Right atrium auricular region (tissue), 2 donors: ENCODE results near the gene SPDYC. TPM values are rescaled to one million over a fixed set of nuclear protein-coding genes. Genes with fewer than 3 reads are reported as not detected.

Experiments
- DNase-seq: peaks from one replicate; pipeline ENCODE4 v3.0.0-alpha.2; 2019; ENCODE audit warnings: low spot score
- H3K27ac ChIP-seq, 2 donors: fragments of 200-600 bp; sonication (generic); 1 replicate in 1 of 2; 2 replicates in 1 of 2; pipeline ENCODE4 v1.5.1; 2016 to 2019
- H3K27me3 ChIP-seq, 2 donors: fragments of 200-600 bp; sonication (generic); one replicate each; pipeline versions ENCODE4 v1.5.1 to v1.6.0; 2017 to 2019
- H3K36me3 ChIP-seq: fragments of 200-600 bp; sonication (generic); one replicate; pipeline ENCODE4 v1.5.1; 2016
- H3K4me1 ChIP-seq, 2 donors: fragments of 200-600 bp; sonication (generic); one replicate each; pipeline versions ENCODE4 v1.5.1 to v1.6.0; 2017 to 2019
- H3K4me3 ChIP-seq, 2 donors: fragments of 200-600 bp; sonication (generic); 1 replicate in 1 of 2; 2 replicates in 1 of 2; pipeline ENCODE4 v1.5.1; 2017 to 2019; ENCODE audit warnings: mild to moderate bottlenecking in 1 of 2, moderate library complexity in 1 of 2
- H3K9me3 ChIP-seq, 2 donors: fragments of 200-600 bp; sonication (generic); one replicate each; pipeline ENCODE4 v1.5.1; 2019
- CTCF ChIP-seq, 2 donors: fragments of 200-600 bp; sonication (generic); IDR thresholded peaks; one replicate each; pipeline ENCODE4 v1.5.1; 2019; ENCODE audit warnings: antibody characterized with exemption in 2 of 2
- total RNA-seq, 2 donors: library from RNA; depleted of rRNA; stranded (reverse); fragments of >200 nt; gene quantifications; one replicate each; pipeline ENCODE4 v1.1.0, GENCODE V29; 2016

The SPDYC gene
- total RNA-seq, 2 donors from 2014 or later: not detected

- no peak overlapping the region for H3K27ac ChIP-seq
- H3K4me3 ChIP-seq: no peak overlapping the region
- no peak for DNase-seq
- H3K36me3 ChIP-seq: peaks cover 58% of the 10 kb centered on the region
- H3K9me3 ChIP-seq: no peaks in the 10 kb centered on the region
- H3K4me1 ChIP-seq: peaks cover 0 to 17% of the 10 kb centered on the region in 2 donors
- no peak for TF ChIP-seq CTCF (IDR thresholded peaks at IDR 0.05)
- no peaks in the 10 kb centered on the region for H3K27me3 ChIP-seq
Measured at GRCh38 chr11:65186701-65187100, 16.7 kb downstream of the SPDYC start.

- no peaks in the 10 kb centered on the region for H3K27me3 ChIP-seq
Measured at GRCh38 chr11:65187146-65187675, 17.2 kb downstream of the SPDYC start.

GRCh38 chr11:65187971-65188461 lies 18.0 kb downstream of the SPDYC start:
- no peak for TF ChIP-seq CTCF (IDR thresholded peaks at IDR 0.05)
- DNase-seq: no peak
- Histone ChIP-seq H3K27me3 (no peaks in the 10 kb centered on the region), H3K27ac (no peak overlapping the region), H3K9me3 (no peaks in the 10 kb centered on the region), H3K4me3 (no peak overlapping the region), H3K36me3 (peaks cover 68% of the 10 kb centered on the region), H3K4me1 (peaks cover 0 to 6% of the 10 kb centered on the region in 2 donors)

More at GRCh38 chr11:65187146-65187675, 17.2 kb downstream of the SPDYC start:
- DNase-seq: no peak
- Histone ChIP-seq H3K36me3 (peaks cover 63% of the 10 kb centered on the region), H3K27ac (no peak overlapping the region), H3K4me1 (peaks cover 0 to 14% of the 10 kb centered on the region in 2 donors), H3K4me3 (no peak overlapping the region), H3K9me3 (no peaks in the 10 kb centered on the region)
- no peak for TF ChIP-seq CTCF (IDR thresholded peaks at IDR 0.05)

DNA sequence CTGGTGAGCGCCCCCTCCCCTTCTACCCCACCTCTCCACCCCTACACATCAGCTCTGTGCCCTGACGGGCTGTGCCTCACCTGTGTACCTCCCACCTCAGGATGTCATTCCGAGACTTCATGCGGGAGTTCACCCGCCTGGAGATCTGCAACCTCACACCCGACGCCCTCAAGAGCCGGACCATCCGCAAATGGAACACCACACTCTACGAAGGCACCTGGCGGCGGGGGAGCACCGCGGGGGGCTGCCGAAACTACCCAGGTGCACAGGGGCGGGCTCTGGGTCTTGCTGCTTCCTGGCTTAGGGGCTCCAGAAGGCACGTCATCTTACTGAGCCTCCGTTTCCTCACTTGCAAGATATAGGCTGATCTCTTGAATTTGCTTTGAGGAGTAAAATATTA lies 18.5 kb downstream of the SPDYC start:
- no peak for TF ChIP-seq CTCF (IDR thresholded peaks at IDR 0.05)
- H3K4me3 ChIP-seq: no peak overlapping the region
- peaks cover 0 to 1% of the 10 kb centered on the region in 2 donors for H3K4me1 ChIP-seq
- no peak for DNase-seq
- H3K36me3 ChIP-seq: peaks cover 68% of the 10 kb centered on the region
- no peaks in the 10 kb centered on the region for H3K9me3 ChIP-seq
- H3K27me3 ChIP-seq: no peaks in the 10 kb centered on the region
- H3K27ac ChIP-seq: no peak overlapping the region

GRCh38 chr11:65189191-65189590 lies 19.2 kb downstream of the SPDYC start:
- Histone ChIP-seq H3K4me3 (no peak overlapping the region), H3K4me1 (no peaks in the 10 kb centered on the region), H3K27me3 (no peaks in the 10 kb centered on the region), H3K36me3 (peaks cover 71% of the 10 kb centered on the region), H3K27ac (no peak overlapping the region), H3K9me3 (no peaks in the 10 kb centered on the region)
- no peak for DNase-seq
- no peak for TF ChIP-seq CTCF (IDR thresholded peaks at IDR 0.05)

- Histone ChIP-seq H3K4me3 (no peak overlapping the region), H3K4me1 (no peaks in the 10 kb centered on the region), H3K27ac (no peak overlapping the region), H3K9me3 (no peaks in the 10 kb centered on the region), H3K27me3 (no peaks in the 10 kb centered on the region), H3K36me3 (peaks cover 63% of the 10 kb centered on the region)
- no peak for DNase-seq
- no peak for TF ChIP-seq CTCF (IDR thresholded peaks at IDR 0.05)
Measured at GRCh38 chr11:65194564-65194963, 24.5 kb downstream of the SPDYC start.
